ENCODE measurements around the gene F10.

GRCh38 chr13:113088691-113089020, 33.9 kb upstream of the F10 start:
- TF ChIP-seq FOXM1 (IDR thresholded peaks at IDR 0.05; ENCODE audit: borderline replicate concordance) (no peak), BHLHE40 (IDR thresholded peaks at IDR 0.05; ENCODE audit: borderline replicate concordance) (no peak), PKNOX1 (IDR thresholded peaks at IDR 0.05) (no peak), ZNF384 (IDR thresholded peaks at IDR 0.05) (no peak), ELF4 (IDR thresholded peaks at IDR 0.05) (no peak), FOXA1 (IDR thresholded peaks at IDR 0.05) (no peak), TARDBP (IDR thresholded peaks at IDR 0.05) (no peak), L3MBTL2 (conservative IDR thresholded peaks at IDR 0.05) (no peak), ARNT (IDR thresholded peaks at IDR 0.05) (no peak), SP1 (IDR thresholded peaks at IDR 0.05) (no peak), FOXK2 (IDR thresholded peaks at IDR 0.05) (no peak), SUZ12 (IDR thresholded peaks at IDR 0.05) (no peak), CTBP1 (IDR thresholded peaks at IDR 0.05; ENCODE audit: borderline replicate concordance) (no peak)

Measured in HEK293T (cell line).